ENCODE results near the gene MACROD1. TPM values are rescaled to one million over a fixed set of nuclear protein-coding genes. Genes with fewer than 3 reads are reported as not detected.

MACROD1 gene
- total RNA-seq, 1 experiment from 2014 or later = 36.9 TPM

- H3K27ac Mint-ChIP-seq = peak overlapping the region; percentile 37
- no peak for TF ChIP-seq SMAD3 (CRISPR knock-in tag; IDR thresholded peaks at IDR 0.05; ENCODE audit: borderline replicate concordance)
- TF ChIP-seq ZNF416 (CRISPR knock-in tag; IDR thresholded peaks at IDR 0.05) = no peak
- TF ChIP-seq TEAD1 (CRISPR knock-in tag; IDR thresholded peaks at IDR 0.05) = no peak
- no peak for TF ChIP-seq CDX4 (CRISPR knock-in tag; IDR thresholded peaks at IDR 0.05; ENCODE audit: borderline replicate concordance)
- TF ChIP-seq AFF4 (CRISPR knock-in tag; IDR thresholded peaks at IDR 0.05; ENCODE audit: borderline replicate concordance) = no peak
- TF ChIP-seq ZNF512 (CRISPR knock-in tag; IDR thresholded peaks at IDR 0.05; ENCODE audit: borderline replicate concordance) = no peak
- TF ChIP-seq PREB (CRISPR knock-in tag; IDR thresholded peaks at IDR 0.05; ENCODE audit: borderline replicate concordance) = no peak
- TF ChIP-seq E2F1 (CRISPR knock-in tag; IDR thresholded peaks at IDR 0.05) = no peak
- TF ChIP-seq ELF4 (CRISPR knock-in tag; IDR thresholded peaks at IDR 0.05; ENCODE audit: low read depth) = no peak
- TF ChIP-seq CREM (CRISPR knock-in tag; IDR thresholded peaks at IDR 0.05) = no peak
- TF ChIP-seq ERG (CRISPR knock-in tag; IDR thresholded peaks at IDR 0.05) = no peak
- no peak for TF ChIP-seq ZNF532 (CRISPR knock-in tag; IDR thresholded peaks at IDR 0.05; ENCODE audit: borderline replicate concordance)
- TF ChIP-seq NR2C2 (CRISPR knock-in tag; IDR thresholded peaks at IDR 0.05) = no peak
- TF ChIP-seq NFATC4 (CRISPR knock-in tag; IDR thresholded peaks at IDR 0.05) = no peak
- DNase-seq (ENCODE audit: low spot score) (no peak), ATAC-seq (no peak)
- H3K4me3 Mint-ChIP-seq = no peak overlapping the region
- H3K9me3 Mint-ChIP-seq = no peaks in the 10 kb centered on the region
- peaks cover 76% of the 10 kb centered on the region for H3K36me3 Mint-ChIP-seq
- CTCF ChIA-PET = no interaction called here
- POLR2A ChIA-PET = no interaction called here
- no peaks in the 10 kb centered on the region for H3K27me3 Mint-ChIP-seq (ENCODE audit: low read depth)
- H3K4me1 Mint-ChIP-seq = peaks cover 6% of the 10 kb centered on the region
Measured at GRCh38 chr11:64201543-64201942, 35.6 kb upstream of the MACROD1 start.

Measured in WTC11 (cell line).